Activated CD4-positive, alpha-beta T cell treated with anti-CD3 and anti-CD28 coated beads, Interleukin-2, amount 50 U/mL, for 48 hours (primary cell): Measurements from ENCODE around the gene COL26A1.

Experiments
- DNase-seq, 2 experiments: peaks; one replicate each; pipeline ENCODE4 v3.0.0-alpha.2; 2020

Gene COL26A1

DNA sequence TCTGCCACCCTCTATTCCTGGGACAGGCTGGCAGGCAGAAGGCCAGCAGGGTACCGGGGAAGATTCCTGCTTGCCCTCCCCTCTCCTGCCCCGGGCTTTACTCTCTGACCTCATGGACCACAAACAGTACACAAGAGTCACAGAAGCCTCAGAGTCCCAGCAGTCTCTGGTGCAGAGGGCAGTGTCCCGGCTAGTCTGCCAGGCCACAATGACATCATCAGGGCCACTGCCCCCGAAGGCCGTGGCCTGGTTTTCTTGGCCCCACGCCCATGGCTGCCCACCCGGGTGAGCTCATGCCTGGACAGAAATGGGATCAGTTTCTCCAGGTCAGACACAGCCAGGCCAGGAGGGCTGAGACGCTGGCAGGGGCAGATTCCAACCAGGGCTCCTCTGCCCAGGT, 174.5 kb downstream of the COL26A1 start:
- no peak for DNase-seq

DNA sequence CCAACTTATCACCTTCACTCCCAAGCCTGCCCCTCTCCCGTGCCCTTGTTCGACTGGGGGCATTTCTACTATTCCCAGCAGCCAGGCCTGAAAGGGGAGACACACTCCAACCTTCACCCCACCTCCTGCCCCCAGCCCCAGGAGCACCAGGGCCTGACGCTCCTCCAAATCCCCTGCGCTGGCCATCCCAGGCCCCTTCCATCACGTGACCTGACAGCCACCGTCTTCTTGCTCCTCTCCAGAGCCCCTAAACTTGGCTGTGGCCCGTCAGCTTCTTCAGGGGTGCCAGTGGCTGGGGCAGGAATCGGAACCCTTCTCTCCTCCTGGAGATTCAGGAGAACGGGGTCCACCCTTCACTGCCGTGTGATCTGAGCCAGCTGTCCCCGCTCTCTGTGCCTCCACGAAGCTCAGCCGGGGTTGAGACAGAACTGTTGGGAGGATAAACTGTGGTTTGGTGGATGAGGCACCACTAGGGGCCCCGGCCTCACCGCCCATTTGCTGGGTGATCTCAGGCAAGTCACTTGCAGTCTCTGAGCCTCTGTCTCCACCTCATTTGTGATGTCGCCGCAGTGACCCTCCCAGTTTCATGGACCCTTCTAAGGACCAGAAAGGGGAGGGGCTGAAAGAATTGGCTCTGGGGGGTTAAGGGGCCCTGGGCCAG, 175.4 kb downstream of the COL26A1 start:
- no peak for DNase-seq

DNA sequence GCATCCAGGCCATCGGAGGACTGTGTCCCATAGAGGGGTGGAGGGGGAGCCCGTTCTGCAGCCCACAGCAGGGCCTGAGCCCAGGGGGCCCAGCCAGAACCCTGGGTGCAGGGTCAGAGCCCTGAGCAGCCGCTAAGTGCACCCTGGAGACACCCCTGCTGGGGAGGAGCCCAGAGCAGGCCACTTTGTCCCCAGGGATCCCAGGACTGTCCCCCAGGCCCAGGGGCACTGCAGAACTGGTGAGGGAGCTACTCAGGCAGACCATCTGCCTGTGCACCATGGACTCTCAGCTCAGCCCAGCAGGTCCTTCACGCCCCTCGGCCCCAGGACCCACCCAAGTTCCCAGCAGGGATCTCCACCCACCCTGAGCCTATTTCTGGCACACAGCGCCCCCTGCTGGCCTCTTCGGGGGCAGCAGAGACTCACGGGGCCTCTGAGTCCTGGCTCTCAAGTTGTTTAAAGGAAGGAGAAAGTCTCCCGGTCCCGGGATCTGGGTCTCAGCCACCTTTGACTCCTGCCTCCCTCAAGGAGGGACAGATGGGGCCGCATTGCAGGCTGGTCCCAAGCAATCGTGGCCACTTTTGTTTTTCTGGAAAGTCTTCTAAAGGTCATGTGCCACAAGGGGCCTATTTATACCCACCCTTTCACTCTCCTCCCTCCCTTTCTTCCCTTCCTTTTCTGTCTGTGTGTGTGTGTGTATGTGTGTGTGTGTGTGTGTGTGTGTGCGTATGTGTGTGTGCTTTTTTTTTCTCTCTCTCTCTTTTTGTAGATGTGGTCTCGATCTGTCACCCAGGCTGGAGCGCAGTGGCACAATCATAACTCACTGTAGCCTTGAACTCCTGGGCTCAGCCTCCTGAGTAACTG, 176.2 kb downstream of the COL26A1 start:
- DNase-seq: peak; percentile 63 to 70

- DNase-seq: no peak
These were observed 177.1 kb downstream of the COL26A1 start for GRCh38 chr7:101539784-101540183.

GRCh38 chr7:101542527-101543241, 180.0 kb downstream of the COL26A1 start:
- DNase-seq: peak; percentile 83 to 87

DNA sequence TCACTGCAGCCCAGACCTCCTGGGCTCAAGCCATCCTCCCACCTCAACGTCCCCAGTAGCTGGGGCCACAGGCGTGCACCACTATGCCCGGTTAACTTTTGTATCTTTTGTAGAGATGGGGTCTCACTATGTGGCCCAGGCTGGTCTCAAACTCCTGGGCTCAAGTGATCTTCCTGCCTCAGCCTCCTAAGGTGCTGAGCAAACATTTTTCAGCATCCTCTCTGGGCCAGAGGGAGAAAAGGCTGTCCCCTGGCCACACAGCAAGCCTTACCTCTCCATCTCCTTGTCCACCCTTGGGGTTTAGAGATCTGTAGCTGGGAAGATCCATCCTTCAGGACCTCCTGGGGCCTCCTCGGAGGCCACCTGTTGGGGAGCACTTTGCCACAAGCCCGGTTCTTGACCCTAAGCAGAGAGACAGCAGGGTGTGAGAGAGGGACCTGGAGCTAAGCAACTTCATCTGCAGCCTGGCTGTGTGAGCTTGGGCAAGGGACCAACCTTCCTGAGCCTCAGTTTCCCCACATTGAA, 180.6 kb downstream of the COL26A1 start:
- no peak for DNase-seq

DNA sequence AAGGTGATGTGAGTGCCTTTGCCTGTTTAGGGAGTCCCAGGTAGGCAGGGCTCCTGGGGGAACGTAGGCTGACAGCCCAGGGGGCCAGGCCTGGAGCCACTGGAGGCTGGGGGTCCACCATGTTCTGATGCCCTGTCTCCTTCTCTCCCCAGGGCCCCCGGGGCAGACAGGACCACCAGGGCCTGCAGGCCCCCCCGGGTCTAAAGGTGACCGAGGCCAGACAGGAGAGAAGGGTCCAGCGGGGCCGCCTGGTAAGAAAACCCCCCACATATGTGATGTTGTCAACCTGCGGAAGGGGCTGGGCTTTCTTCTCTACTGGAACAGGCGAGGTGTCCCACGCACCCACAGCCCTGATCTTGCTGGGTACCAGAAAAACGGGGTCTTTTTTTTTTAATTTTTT, 181.2 kb downstream of the COL26A1 start:
- DNase-seq: no peak

GRCh38 chr7:101545441-101546190, 182.9 kb downstream of the COL26A1 start:
- DNase-seq: no peak

- no peak for DNase-seq
These were observed 183.7 kb downstream of the COL26A1 start for GRCh38 chr7:101546308-101546936.

GRCh38 chr7:101547022-101547915, 184.6 kb downstream of the COL26A1 start:
- DNase-seq: no peak

GRCh38 chr7:101547916-101548661, 185.4 kb downstream of the COL26A1 start:
- DNase-seq: no peak

- DNase-seq: no peak
These were observed 187.1 kb downstream of the COL26A1 start for GRCh38 chr7:101549734-101550133.

GRCh38 chr7:101550641-101551541, 188.2 kb downstream of the COL26A1 start:
- DNase-seq: no peak

DNA sequence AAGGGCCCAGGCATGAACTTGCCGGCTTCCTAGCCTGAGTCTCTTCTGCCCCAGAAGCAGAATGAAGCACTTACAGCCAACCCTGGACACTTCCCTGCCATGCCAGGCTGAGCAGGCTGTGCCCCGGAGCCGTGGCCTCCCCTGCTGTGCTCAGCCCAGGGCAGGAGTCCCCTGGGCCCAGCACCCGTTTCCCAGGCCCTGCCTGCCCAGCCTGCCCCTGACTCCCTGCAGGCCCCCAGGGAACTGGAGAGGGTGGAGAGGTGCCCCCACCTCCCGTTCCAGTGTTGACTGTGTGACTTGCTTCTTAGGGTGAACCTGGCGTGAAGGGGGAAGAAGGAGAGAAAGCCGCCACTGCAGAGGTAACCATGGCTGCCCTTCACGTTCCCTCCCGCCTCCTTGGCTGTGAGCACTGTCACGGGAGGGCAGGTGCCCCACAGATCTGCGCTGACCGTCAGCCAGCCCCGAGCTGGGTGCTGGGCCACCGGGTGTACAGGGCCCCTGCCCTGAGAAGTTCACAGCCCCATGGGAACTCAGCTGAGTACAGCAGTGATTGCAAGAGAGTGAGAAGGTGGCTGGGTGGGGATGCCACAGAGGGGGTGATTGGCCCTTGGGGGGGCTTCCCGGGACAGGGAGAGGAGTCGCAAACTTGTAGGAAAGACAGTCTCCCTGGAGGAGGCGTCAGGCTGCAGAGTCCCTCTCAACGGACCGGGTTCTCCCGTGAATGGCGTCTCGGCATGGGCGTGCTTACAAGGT, 190.5 kb downstream of the COL26A1 start:
- DNase-seq: no peak

DNA sequence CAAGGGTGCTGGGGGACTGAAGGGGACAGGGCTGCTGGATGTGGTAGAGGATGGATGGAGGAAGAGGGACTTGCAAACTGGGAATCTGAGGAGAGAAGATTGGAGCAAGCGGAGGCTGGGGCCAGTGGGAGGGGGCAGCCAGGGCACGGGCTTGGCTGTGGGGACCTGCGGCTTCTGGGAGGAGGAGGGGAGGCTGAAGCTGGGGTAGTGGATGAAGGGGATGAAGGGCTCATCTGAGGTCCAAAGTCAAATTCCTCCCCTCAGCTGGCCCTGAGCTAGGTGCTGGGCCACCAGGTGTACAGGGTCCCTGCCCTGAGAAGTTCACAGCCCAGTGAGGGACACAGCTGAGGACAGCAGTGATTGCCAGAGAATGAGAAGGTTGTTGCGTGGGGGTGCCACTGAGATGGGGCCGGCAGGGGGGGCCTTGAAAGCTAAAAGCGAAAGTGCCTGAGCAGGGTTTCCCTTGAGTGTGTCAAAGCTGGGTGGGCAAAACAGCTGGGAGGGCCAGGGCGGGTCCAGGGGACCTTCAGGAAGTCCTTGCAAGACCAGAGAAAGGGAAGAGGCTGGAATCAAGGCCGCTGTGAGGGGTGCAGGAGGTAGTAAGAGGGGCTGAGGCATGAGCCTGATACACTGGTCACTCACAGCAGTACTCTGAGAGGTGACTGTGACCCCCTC, 191.2 kb downstream of the COL26A1 start:
- DNase-seq: no peak

DNA sequence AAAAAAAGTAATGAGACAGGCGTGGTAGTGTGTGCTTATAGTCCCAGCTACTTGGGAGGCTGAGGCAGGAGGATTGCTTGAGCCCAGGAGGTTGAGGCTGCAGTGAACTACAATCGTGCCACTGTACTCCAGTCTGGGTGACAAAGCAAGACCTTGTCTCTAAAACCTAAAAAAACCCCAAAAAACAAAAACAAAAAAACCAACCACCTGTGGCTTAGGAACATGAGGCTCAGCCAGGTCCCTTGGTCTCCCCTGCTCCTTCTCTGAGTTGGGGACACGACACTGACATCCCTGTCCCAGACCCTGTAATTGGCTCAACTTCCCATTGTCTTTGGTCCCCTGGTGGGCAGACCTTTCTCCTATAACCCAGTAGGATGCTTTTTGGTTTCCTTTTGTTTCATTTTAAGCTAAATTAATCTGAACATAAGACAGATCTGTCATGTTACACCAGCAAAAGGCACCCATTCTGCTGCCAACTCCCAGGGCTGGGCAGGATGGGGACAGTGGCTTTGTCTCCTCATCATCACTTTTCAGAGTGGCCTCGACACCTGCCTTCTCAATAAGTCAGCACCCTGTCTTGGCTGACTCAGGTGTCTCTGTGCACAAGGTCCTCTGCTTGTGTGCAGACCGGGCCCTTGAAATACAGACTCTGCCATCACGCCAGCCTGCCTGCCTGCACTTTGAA, 192.1 kb downstream of the COL26A1 start:
- no peak for DNase-seq

DNA sequence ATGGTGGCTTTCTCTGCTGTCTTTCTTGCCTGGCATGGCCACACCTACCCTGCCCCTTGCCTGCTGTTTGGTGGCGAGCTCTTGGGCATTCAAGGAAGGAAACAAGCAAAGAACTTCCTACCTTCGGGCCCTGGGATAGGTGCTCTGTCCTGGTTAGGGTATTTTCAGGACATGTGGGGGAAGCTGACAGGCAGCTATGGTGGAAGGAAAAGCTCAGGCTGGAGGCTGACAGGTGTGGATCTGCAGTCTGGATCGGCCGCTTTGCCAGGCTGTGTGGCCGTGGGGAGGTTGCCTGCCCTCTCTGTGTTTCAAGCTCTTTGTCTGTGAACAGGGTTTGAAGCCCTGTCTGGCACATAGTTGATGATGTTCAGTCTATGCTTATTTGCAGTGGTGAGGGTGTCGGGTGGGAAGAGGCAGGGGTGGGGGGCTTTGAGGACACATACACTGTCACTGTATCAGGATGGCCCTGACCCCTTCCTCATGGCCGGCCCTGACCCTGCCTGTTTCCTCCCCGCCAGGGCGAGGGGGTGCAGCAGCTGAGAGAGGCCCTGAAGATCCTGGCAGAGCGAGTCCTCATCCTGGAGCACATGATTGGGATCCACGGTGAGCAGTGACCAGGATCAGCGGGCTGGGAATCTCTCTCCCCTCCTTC, 192.7 kb downstream of the COL26A1 start:
- no peak for DNase-seq
